Stimulated activated CD8-positive, alpha-beta memory T cell treated with anti-CD3 and anti-CD28 coated beads, Interleukin-4, amount 100 ng/mL, for 24 hours (primary cell): ENCODE measurements around the gene FBLN2.
"Not testable (repeated sequence)": the region's sequence is repeated elsewhere in the genome, so short reads cannot be mapped to it uniquely, and the experiment has no call there.

Experiments
- DNase-seq: peaks from one replicate; pipeline ENCODE4 v3.0.0-alpha.2; 2020; ENCODE audit warnings: low read depth

The FBLN2 gene

DNA sequence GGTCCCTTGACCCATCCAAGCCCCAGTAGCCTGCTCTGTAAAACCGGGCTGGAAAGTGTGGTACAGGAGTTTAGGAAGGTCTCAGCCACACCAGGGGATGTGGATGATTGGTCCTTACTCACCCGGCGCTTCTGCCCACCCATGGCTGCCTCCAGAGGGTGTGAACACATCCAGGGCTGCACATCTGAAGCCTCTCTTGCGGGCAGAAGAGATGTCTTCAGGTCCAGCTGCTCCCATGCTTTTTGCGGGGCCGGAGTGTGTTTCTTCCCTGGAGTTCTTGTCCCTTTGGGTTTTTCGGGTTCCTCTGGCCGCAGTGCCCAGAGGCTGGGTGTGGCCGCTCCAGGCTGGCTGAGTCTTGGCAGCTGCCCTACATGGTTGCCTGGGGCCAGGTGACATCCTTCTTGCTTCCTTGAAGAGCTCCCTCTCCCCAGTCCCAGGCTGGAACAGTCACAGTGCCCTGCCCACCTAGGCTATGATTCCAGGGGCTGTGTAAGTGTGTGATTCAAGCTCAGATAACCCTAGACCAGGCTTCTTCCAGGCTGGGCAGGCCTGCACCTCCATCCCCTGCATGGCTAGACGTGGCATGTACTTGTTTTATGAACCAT lies 34.9 kb upstream of the FBLN2 start:
- DNase-seq: no peak

DNA sequence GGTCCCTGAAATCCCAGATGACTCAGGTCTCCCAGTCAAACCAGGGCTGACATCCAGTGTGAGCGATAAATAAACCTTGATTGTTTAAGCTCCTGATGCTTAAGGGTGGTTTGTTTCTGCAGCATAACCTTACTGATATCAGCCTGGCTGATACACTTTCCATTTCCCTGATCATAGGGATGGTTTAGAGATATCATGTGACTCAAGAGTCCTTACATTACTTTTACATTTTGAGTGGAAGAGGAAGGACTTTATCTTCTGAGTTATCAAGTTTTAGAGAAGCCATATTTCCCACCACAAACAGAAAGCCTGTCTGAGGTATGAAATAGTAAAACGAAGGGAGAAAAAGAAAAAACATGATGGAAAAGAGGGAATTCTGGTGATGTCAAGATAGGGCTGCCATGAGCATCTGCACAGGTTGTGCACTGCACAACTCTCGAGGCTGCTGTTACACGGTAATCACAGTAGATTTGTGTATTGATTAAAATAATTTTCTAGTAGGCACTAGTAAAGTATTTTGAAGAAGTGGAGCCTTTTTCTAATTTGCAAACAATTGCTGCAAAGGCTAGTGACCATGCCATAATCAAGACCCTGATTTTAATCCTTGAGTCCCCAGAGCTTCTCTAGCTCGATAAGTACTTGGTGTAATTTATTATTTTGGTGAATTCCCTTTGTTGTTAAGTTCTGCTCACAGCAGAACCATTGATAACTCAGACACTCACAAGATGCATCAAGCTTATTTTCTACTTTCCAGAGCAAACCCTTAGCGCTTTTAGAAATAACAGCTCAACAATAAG lies 34.1 kb upstream of the FBLN2 start:
- DNase-seq: no peak

DNA sequence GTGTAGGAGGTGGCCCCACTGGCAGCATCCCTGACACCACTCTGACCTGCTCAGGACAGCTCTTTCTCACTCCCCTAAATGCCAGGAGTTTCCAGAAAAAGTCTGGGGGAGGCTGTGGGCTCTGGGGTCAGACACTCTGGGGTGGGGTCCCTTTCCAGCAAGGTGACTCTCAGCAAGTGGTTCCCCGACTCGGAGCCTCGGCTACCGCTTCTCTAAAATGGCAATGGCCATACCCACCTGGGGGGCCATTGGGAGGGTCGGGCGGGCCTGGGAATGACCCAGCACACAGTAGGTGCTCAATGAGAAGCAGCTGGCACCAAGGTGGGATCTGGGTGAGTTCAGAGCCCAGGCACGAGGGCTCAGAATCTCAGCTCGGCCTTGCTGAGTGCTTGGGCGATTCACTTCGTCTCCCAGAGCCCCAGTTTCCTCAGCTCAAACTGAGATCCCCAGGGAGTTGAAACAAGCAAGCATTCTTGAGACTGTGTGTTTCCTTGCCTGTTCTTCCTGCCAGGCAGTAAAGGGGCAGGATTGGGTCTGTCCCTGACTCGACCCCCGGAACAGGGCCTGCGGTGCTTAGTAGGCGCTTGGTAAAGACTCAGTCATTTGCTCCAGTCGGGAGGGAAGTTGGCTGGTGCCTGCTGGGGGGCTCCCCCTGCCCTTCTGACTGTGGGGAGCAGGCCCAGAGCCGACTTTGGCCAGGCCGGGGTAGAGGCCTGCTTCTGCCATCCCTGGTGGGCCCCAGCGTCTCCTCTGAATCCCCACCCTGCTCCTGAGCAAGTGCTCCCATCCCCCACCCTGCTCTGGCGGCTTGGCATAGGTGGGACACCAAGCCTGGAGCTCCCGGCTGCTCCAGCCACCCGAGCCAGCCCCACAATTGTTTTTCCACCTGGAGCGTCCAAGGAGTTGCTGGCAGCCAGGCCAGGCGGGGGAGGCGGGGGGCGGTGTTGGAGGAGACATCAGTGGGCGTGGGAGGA lies 32.9 kb upstream of the FBLN2 start:
- no peak for DNase-seq

DNA sequence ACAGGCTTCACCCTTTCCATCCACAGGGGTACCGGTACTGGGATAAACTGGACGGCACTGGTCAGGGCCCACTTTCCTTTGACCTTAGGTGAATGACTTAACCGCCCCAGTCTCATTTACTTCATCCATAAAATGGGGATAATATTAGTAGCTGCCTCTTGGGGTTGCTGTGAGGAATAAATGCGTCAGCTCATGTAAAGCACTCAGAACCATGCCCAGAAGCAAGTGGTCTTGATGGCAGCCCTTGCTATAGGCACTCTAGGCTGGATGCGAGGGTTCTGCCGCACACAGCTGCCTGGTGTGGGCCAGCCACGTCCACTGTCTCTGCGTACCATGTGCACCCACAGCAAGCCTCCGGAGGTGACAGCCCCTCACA lies 32.2 kb upstream of the FBLN2 start:
- DNase-seq: no peak

DNA sequence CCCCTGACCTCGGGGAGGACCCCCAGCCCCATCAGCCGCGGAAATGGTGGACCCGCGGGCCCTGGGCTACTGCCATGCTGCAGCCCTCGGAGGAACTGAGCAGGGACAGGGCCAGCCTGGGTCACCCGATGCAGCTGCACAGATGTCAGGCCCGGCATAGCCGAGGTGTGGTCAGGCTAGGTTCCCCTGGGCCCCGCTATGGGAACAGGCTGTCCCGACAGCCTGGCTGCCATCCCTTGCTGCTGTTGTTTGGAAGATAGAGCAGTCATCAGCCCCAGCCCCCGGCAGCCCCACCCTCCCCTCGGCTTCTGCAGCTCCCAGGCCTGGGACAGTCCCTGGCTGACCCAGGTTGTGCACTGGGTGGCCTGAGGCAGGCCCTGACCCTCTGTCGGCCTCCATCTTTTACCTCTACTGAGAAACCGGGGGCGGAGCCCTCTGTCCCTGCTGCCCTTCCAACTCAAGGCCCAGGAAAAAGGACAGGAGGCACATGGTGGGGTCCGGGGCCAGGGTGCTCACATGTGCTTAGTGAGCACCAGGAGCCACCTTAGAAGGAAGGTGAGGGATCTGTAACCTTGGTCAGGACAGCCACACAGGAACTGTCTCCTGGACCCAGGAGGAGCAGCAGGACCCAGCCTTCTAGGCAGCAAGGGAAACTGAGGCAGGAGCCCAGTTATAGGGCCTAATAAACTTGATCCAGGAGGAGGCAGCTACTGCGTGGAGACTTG lies 31.5 kb upstream of the FBLN2 start:
- DNase-seq: no peak

DNA sequence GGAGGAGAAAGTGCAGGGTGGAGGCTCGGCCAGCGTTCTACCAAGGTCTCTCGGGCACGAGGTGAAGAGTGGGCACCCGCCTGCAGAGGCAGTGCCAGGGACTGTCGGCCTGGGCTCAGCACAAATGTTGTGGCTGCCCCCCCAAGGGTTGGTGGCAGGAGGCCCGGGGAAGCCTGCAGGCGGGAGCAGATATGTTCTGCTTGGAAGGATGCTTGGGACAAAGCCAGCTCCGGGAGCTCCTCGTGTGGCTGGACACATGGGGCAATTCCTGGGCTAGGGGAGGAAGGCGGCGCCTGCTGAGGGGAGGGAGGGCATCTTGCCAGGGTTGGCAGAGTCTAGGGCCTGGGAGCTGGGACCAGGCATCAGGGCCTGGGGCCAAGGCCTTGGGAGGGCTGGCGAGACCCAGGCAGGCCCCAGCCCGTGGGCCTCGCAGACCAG lies 30.4 kb upstream of the FBLN2 start:
- DNase-seq: no peak

DNA sequence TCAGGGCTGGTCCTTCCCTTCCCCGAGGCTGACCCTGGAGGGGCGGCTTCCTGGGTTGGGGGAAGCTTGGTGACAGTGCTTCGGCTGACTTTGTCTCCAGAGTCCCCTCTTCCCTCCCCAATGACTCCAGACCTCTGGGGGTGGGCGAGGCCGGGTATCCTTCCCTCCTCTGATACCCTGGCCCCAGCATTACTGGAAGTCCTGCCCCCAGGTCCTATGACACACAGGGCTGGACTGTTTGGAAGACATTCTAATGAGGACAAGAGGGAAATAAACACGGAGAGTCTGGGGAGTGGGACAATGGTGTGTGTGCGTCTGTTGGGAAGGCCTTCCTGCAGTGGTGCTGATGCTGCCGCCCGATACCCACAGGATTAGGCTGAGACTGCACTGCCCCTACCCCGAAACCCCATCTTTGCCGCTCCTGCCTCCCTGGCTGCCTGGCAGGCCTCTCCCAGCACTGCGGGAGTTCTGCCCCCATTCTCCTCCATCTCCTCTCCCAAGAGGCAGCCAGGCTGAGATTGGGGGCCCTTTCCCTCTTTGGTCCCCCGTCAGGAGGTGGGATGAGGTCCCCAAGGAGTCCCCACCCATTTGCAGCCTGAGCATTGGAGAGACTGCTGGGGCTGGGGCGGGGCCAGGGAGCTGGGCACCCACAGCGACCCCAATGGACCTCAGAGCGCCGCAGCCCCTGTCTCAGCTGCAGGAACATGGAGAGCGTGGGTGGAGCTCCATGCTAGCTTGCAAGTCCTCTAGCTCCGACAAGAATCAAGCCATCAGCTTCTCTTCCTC lies 29.7 kb upstream of the FBLN2 start:
- no peak for DNase-seq

DNA sequence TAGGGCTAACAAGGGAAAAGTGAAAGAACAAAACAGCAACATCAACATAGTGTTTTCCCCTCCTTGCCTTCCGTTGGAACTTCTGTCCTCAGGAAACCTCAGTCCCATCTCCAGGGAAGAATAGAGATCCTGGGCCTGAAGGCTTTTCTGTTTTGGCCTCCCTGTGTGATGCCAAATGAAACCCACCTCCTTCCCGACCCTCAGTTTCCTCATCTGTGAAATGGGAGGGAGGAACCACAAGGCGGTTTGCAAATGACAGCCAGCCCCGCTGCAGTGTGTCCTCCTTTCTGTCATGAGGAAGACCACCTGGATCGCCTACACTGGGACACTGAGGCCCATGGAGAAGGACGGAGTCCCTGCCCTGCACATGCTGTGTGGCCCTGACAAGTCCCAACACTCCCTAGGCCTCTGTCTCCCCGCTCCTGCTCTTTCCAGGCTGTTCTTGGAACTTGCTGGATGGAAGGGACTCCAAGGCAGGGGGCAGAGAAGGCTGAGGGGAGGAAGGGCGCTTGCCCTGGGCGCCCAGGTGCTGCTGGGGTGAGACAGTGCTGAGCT lies 28.5 kb upstream of the FBLN2 start:
- no peak for DNase-seq

DNA sequence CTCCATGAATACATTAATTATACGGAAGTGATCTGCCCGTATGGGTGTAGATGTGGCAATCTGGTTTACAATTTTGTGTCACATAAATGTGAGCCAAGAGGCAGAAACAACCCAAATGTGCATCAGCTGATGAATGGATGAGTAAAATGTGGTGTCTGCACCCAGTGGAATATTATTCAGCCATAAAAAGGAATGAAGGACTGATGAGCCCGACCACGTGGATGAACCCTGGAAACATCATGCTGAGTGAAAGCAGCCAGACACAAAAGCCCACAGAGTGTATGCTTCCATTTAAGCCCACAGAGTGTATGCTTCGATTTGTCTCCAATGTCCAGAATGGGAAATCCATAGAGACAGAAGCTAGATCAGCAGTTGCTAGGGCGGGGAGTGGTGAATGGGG lies 27.6 kb upstream of the FBLN2 start:
- no peak for DNase-seq

DNA sequence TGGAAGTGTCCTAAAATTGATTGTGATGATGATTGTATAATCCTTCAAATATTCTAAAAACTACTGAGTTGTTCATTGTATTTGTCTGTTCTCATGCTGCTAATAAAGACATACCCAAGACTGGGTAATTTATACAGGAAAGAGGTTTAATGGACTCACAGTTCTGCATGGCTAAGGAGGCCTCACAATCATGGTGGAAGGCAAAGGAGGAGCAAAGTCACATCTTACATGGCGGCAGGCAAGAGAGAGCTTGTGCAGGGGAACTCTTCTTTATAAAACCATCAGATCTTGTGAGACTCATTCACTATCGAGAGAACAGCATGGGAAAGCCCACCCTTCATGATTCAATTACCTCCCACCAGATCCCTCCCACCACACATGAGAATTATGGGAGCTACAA lies 27.2 kb upstream of the FBLN2 start:
- DNase-seq: not testable (repeated sequence)

DNA sequence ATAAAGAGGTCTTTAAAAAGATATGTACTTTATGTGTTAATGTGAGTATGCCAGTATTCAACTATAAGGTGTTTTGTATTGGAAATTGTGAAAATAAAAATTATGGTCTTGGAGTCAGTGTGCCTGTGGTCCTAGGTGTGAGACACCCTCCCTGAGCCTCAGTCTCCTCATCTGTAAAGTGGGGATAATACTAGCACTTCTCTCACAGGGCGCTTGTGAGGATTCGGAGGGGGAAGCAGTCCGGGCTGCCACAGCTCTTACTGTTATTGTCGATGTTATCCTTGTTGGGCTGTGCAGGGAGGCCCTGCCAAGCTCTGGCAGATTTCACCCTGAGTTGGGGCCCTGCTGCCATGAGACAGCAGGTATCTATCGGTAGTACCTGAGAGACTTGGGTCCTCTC lies 26.7 kb upstream of the FBLN2 start:
- DNase-seq: no peak

DNA sequence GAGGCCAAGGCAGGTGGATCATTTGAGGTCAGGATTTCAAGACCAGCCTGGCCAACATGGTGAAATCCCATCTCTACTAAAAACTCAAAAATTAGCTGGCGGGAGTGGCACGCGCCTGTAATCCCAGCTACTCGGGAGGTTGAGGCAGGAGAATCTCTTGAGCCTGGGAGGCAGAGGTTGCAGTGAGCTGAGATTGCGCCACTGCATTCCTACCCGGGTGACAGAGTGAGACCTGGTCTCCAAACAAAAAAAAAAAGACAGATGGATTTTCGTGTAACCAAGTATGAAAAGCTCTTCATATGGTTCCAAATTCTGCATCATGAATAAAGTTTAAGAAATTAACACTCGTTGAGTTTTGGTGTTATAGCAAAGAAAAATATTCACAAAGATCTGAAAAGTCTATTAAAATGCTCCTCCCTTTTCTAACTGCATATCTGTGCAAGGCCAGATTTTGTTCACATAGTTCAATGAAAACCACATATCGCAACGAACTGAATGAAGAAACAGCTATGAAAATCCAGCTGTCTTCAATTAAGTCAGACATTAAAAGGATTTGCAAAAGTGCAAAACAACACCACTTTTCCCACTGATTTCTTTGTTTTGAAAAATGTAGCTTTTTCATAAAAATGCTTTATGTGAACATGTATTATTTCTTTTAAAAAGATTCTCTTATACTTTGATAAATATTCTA lies 23.8 kb upstream of the FBLN2 start:
- no peak for DNase-seq

DNA sequence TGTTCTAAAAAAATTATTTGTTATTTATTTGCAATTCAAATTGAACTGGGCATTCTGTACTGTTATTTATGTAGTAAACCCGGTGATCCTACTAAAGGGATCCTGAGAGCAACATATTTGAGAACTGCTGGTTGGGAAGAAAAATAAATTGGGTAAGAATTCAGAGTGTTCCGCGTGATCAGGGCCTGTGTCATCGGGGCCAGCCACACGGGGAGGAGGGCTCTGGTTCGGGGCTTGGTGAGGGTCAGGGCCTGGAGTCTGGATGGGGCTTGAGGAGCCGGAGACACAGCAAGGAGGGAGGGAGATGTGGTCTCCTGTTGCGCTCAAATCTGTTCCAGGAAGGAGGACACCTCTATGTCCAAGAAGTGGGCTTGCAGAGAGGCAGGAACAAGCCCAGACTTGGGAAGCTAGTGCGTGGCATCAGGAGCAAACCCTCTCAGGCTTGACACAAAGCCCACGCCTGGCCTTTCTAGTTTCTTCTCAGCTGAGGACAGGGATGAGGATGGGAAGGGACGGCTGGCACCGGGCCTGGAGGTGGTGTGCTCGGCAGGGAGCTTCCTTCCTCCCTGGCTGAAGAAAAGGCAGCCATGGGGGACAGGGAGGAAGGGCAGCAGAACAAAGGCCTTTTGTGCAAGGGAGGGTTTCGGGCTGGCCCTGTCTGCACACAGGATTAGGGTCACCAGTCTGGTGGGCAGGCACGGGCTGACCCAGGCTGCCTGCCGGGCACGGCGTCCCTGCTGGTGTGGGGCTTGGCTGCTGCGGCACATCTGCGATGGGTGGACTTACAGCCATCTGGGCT lies 22.9 kb upstream of the FBLN2 start:
- DNase-seq: no peak

DNA sequence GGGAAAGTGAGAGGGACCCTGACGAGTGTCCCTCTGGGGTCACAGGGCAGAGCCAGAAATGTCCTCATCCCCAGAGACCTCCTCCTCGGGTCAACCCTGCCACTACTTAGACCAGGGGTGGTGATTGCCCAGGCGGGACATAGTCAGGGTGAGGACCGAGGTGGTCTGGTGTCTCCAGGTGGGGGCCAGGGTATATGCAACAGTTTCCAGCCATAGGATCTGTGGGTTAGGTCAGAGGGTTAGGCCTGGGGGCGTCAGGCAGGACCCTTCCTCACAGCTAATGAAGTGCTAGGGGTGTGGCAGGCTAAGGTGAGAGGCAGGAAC lies 22.3 kb upstream of the FBLN2 start:
- no peak for DNase-seq

DNA sequence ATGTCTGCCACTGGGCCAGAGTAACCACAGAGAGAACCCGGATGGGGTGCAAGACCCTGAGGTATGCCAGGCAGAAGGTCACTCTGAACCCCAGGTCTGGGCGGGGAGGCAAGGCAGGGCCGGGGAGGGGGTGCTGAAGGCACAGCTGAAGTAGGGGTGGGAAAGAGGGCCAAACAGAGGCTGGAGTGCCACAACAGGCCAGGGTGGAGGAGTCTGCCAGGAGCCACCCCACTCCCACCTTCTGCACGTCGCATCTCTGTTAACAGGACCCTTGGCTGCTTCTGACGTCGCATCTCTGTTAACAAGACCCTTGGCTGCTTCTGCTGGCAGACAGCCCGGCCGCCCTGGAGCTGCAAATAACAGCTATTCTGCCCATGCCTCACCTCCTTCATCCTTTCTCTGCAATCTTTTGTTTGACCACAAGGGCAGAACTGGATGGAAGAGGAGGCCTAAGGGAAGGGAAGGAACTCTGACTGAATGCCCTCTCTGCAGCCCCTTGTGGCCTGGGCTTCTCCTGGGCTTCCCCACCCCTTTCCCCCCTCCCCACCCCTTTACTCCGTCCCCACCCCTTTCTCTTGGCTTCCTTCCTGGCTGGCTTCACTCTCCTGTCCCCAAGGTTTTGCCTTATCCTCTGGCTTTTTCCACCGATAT lies 20.6 kb upstream of the FBLN2 start:
- no peak for DNase-seq

DNA sequence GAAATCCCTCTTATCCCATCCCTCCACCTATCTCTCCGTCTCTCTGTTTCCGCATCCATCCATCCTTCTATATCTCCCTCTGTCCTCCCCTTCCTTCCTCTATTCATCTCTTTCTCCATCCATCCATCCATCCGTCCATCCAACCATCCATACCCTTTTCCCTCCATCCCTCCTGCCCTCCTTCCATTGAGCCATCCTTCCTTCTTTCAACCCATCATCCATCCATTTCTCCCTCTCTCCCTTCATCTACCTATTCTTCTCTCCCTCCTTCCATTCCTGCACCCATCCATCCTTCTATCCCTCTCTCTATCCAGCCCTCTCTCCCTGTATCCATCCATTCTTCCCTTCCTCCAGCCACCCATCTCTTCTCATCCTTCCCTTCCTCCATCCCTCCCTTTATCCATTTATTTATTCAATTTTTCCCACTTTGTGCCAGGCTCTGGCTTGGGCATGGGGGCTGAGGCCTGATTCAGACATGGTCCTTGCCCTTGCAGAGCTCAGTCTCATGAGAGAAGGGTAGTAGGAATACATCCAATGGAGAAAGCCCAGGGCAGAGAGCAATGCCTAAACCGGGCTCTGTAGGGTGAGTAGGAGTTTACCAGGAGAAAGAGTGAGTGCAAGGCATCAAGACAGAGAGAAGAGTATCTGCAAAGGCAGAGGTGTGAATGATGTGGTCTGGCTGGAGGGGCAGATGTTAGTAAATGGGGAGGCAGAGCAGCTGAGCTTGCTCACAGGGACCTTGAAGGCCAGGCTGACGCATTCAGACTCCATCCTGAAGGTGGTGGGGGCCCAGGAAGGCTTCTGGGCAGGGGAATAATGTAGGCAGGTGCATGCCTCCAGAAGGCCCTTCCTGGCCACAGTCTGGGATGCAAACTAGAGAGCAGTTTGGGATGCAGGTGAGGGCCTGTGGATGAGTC lies 19.5 kb upstream of the FBLN2 start:
- no peak for DNase-seq

DNA sequence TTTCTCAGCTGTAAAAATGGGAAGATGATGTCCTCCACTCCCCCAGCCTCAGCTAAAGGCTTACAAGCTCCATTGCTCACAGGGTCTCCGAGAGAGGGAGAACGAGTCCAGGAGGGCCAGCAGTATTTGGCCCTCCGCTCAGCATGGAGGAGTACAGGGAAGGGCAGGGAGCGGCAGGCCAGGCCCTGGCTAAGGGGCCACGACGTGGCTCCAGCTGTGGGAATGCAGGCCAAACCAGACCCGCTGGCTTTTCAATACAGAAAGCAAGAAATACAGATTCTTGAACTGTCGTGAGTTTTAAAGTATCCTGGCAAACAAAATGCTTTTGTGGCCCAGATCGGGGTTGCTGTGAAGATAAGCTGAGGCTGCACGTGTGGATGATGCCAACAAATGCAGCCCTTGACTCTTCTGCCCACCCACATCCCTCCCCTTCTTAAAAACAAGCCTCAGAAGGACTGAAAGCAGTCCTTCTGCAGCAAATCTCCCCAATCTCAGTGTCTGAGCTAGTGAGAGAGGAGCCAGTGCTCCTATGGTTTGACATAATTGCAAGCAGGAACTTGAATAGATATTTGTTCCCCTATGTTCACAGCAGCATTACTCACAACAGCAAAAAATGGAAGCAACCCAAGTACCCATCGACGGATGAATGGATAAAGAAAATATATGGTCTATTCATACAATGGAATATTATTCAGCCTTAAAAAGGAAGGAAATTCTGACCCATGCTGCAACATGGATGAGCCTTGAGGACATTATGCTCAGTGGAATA lies 18.5 kb upstream of the FBLN2 start:
- no peak for DNase-seq
